ENCODE data around the gene KDM2A.
"Not testable (repeated sequence)": the region's sequence is repeated elsewhere in the genome, so short reads cannot be mapped to it uniquely, and the experiment has no call there.

The KDM2A gene

DNA sequence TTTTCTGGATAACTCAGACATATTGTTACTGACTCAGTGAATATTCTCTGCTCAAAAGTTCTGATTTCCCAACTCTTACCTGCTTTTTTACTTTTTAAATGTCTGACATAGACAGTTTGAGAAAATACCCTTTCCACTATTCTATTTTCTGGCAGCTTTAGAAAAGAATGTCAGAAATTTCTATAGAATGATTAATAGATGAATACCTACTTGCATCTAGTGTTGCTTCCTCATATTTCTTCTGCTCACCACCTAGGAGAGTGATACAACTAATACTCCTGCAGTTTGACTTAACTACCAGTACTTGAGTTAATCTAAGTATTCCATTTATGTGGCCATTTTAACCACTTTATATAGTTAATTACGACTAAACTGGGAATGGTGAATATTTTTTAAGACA lies 55.2 kb downstream of the KDM2A start:
- DNase-seq, result no peak

DNA sequence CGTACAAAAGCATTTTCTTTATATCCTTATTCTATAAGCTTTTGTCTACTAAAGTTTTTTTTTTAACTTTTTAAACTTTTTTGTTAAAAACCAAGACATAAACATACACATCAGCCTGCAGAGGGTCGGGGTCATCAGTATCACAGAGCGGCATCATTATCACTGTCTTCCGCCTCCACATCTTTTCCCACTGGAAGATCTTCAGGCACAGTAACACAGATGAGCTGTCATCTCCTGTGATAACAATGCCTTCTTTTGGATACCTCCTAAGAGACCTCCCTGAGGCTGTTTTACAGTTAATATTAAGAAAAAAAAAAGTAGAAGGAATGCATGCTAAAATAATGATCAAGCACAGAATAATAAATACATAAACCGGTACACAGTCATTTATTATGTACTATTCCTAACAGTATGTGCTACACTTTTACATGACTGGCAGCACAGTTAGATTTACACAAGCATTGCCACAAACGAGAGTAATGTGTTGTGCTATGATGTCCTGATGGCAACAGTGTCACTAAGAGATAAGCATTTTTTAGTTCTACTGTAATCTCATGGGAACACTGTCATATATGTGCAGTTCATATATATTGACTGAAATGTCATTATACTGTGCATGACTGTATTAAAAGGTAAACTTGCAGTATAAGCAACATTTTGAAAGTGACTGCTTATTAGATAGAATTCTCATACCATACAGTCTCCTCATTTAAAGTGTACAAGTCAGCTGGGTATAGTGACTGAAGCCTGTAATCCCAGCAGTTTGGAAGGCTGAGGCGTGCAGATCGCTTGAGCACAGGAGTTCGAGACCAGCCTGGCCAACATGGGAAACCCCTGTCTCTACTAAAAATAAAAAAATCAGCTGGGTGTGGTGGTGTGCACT lies 58.6 kb downstream of the KDM2A start:
- no peak for DNase-seq

DNA sequence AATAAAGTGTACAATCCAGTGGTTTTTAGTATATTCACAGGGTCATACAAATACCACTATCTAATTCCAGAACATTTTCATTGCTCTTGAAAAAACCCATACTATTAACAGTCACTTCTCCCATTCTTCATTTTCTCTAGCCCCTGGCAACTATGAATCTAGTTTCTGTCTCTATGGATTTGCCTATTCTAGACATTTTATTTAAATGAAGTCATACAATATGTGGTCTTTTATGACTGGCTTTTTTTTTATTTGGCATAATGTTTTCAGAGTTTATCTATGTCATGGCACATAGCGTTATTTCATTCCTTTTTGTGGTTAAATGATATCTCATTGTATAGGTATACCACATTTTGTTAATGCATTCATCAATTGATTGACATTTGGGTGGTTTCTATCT lies 59.4 kb downstream of the KDM2A start:
- DNase-seq, result no peak

- no peak for DNase-seq
Measured at GRCh38 chr11:67178878-67179277, 59.8 kb downstream of the KDM2A start.

DNA sequence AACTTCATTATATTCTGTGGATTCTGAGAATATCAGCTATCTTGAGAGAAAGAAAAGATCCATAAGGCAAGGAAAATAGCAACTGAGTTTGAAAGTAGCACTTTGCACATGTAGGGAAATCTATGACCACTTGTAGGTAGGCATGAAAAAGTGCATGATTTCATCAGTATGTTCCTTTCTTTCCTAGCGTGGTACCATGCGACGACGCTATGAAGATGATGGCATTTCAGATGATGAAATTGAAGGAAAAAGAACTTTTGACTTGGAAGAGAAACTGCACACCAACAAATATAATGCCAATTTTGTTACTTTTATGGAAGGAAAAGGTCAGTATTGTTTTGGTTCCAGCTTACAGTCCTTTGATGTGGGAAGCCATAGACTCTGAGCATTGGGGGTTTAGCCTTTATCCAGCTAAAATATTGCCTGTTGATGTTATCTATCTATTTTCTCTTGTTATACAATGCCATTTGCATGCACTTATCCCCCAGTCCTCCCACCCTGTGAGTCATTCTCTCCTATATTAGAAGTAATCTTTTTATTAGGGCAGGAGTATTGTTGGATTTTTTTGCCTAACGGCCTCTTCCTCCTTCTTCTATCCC lies 60.9 kb downstream of the KDM2A start:
- no peak for DNase-seq

DNA sequence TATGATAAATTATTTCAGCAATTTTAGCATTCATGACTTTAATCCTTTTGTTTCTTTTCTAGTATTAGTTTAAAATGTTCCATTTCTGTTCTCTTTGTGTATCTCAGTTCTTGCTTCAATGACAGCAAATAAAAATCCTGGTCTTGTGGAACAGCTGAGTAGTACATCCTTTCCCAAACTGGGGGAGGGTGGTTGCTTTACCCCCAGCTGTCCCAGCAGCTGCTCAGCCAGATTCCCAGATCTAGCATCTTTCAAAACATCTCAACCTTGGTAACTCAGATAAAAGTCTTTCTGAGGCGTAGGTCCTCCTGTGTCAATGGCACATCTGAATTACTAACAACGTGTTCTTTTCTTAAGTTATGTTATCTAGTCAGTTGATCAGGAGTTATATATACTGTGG lies 75.0 kb downstream of the KDM2A start:
- no peak for DNase-seq

DNA sequence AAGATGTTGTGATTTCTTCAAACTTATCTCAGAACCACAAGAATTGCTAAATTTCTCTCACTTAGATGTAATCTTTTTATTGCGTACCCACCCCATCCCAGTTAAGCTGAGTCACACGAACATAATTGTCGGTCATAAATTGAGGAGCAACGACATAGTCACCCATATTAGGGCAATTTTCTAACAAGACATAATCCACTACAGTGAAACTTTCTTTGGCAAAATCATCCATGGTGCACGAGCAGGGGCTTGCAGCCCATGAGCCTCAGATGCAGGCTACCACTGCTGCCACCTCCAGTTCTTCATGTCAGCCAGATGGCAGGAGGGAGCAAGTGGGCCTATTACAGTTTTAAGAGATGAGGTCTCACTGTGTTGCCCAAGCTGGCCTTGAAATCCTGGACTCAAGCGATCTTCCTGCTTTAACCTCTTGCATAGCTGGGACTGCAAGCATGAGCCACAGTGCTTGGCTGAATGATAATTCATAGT lies 77.0 kb downstream of the KDM2A start:
- no peak for DNase-seq

GRCh38 chr11:67197606-67198005 lies 78.5 kb downstream of the KDM2A start:
- DNase-seq, result no peak

DNA sequence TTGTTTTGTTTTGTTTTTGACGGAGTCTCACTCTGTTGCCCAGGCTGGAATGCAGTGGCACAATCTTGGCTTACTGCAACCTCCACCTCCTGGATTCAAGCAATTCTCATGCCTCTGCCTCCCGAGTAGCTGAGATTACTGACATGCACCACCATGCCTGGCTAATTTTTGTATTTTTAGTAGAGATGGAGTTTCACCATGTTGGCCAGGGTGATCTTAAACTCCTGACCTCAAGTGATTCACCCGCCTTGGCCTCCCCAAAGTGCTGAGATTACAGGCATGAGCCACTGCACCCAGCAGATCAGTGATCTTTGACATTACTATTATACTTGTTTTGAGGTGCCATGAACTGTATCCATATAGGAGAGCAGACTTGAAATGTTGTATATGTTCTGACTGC lies 79.7 kb downstream of the KDM2A start:
- DNase-seq, result not testable (repeated sequence)

GRCh38 chr11:67199751-67200150 lies 80.7 kb downstream of the KDM2A start:
- no peak for DNase-seq

- DNase-seq, result no peak
Measured at GRCh38 chr11:67202028-67202427, 83.0 kb downstream of the KDM2A start.

GRCh38 chr11:67204822-67205221 lies 85.8 kb downstream of the KDM2A start:
- DNase-seq, result no peak

DNA sequence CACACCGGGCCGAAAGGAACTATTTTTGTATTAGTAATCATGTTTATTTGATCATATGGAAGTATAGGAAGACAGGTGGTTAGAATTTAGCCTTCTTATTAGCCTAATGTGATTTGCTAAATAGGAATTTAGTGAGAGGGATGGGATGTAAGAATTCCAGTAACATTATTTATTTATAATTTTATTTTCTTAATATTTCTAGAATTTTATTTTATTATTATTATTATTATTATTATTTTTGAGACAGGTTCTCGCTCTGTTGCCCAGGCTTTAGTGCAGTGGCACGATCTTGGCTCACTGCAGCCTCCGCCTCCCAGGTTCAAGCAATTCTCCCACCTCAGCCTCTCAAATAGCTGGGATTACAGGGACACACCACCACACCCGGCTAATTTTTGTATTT lies 90.2 kb downstream of the KDM2A start:
- not testable (repeated sequence) for DNase-seq

DNA sequence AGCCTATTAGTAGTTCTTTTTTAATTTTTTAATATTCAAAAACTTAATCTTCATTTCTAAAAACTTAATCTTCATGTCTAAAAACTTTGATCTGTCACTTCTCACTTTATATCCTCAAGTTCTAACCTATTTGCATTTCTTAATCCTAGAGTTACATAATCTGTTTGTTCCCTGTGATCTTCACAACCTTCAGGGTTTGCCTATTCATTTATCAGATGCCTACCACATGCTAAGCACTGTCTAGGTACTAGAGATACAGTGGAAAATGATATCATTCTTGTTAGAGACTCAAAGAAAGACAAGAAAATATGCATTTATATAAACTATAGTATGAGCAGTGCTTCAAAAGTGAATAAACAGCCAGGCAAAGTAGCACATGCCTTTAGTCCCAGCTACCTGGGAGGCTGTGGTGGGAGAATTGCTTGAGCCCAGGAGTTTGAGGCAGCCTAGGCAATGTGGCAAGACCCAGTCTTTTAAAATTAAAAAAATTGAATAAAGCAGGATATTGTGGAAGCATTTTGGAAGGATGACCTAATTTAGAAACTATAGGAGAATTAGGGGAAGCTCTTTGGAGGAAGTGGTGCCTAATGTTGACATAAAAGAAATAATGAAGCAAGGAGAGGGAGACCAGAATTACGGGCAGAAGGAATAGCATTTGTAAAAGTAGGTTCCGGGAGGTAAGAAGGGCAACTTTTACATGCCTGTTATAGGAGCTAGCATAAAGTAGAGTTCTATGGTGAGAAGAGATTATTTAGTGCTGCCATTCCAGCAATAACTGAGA lies 92.8 kb downstream of the KDM2A start:
- DNase-seq, result no peak

DNA sequence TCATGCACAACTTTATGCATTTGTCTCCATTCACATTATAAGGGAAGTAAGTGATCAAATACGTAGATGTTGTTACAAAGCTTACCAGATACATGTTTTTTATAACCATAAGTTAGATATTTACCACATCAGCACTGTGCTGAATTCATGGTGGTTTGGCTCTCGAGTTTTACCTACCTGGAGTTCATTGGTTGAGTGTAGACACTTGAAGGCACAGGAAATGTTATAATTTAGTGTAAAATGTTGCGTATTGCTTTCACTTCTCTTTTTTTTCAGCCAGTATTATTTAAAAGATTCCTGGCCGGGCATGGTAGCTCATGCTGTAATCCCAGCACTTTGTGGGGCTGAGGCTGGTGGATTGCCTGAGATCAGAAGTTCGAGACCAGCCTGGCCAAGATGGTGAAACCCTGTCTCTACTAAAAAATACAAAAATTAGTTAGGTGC lies 94.1 kb downstream of the KDM2A start:
- DNase-seq, result no peak

DNA sequence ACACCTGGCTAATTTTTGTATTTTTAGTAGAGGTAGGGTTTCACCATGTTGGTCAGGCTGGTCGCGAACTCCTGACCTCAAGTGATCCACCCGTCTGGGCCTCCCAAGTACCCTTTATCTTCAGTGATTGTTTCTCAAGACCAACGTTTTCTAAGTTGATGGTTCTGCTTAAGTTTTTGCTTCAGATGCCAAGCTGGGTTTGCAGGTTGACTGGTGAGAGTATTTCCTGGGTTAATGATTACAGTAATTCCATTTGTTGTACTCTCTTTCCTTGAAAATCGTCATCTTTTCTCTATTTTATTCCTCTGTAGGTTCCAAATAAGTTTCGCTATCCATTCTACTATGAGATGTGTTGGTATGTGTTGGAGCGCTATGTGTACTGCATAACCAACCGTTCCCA lies 108.7 kb downstream of the KDM2A start:
- DNase-seq, result no peak

DNA sequence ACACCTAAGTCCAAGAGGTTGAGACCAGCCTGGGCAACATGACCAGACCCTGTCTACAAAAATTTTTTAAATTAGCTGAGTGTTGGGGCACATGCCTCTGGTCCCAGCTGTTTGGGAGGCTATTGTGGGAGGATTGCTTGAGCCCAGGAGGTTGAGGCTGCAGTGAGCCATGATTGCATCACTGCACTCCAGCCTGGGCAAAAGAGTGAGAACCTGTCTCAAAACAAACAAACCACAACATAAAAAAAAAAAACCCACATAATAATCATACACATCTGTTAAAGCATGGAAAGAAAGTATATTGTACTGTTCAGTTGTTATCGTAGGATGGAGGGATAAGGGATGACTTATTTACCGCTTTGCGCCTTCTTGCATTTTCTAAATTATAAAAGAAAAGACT lies 111.3 kb downstream of the KDM2A start:
- no peak for DNase-seq

DNA sequence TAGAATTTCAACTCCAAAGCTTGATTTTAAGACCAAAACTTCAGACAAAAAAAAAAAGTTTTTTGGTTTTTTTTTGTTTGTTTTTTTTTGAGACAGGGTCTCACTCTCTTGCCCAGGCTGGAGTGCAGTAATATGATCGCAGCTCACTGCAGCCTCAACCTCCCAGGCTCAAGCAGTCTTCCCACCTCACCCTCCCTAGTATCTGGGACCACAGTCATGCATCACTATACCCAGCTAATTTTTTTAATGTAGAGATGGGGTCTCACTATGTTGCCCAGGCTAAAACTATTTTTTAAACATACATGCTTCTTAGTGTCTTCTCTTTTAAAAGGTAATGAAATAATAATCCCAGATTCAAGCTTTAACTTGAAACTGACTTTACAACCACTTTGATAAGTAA lies 111.8 kb downstream of the KDM2A start:
- DNase-seq, result no peak

- DNase-seq, result no peak
Measured at GRCh38 chr11:67233584-67234190, 114.6 kb downstream of the KDM2A start.

- not testable (repeated sequence) for DNase-seq
Measured at GRCh38 chr11:67234571-67234970, 115.5 kb downstream of the KDM2A start.

DNA sequence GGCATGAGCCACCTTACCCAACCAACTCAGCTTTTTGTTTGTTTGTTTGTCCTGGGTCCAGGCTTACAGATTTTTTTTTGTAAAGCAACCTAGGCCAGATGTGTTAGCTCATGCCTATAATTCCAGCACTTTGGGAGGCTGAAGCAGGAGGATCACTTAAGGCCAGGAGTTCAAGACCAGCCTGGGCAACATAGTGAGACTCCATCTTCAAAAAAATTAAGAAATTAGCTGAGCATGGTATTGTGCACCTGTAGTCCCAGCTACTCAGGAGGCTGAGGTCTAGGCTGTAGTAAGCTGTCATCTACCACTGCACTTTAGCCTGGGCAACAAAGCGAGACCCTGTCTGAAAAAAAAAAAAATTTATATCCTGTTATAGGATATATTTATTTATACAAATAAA lies 118.5 kb downstream of the KDM2A start:
- no peak for DNase-seq

DNA sequence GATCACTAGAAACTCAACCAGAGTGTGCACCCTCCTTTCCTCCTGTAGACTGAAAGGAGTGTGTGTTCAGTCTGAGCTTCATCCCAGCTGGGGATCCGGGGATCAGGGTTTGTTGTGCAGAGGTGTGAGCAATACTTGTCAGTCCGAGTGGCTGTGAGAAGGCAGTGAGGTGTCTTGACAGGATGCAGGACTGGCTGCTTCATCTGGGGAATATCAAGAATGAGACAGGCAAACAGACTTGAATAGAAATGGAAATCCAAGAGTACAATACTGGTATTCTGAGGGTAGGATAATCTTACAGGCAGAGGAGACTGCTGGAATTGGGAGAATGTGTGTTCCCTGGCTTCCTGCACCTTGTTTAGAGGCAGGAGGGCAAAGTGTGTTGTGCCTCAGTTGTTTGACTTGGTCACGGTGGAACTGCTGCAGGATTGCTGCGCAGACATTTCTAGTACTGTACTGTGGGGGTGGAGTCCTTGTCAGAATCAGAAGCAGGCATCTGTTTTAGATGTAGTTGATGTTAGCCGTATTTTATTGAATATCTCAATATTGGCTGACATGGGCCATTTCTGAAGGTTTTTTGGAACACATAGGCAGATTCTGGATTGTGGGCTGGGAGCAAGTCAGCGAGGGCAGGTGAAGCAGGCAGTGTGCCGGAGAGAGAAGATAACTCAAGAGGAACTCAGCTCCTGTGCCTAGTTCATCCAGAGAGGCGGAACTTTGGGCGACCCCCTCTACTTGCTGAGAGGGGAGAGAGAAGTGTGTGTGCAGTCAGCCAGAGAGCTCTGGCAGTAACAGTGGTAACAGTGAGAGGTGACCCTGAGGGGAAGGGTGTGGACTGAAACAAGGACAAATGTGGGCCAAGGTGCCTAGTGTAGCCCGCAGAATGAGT lies 120.1 kb downstream of the KDM2A start:
- no peak for DNase-seq

All from CD4-positive, alpha-beta T cell treated with Interleukin-21 for 1 hour (primary cell).